Measurements from ENCODE around the gene HMCES.
"Not testable (repeated sequence)": the region's sequence is repeated elsewhere in the genome, so short reads cannot be mapped to it uniquely, and the experiment has no call there.

The HMCES gene

GRCh38 chr3:129323651-129324294, 45.1 kb downstream of the HMCES start:
- DNase-seq: no peak

- no peak for DNase-seq
These were observed 46.2 kb downstream of the HMCES start for GRCh38 chr3:129324855-129325254.

GRCh38 chr3:129325383-129325782, 46.7 kb downstream of the HMCES start:
- DNase-seq: no peak

GRCh38 chr3:129326138-129326537, 47.5 kb downstream of the HMCES start:
- no peak for DNase-seq

GRCh38 chr3:129326595-129326994, 47.9 kb downstream of the HMCES start:
- DNase-seq: no peak

- DNase-seq: no peak
These were observed 48.8 kb downstream of the HMCES start for GRCh38 chr3:129327510-129327909.

- no peak for DNase-seq
These were observed 51.2 kb downstream of the HMCES start for GRCh38 chr3:129329858-129330257.

GRCh38 chr3:129330409-129330808, 51.7 kb downstream of the HMCES start:
- no peak for DNase-seq

GRCh38 chr3:129333891-129334290, 55.2 kb downstream of the HMCES start:
- DNase-seq: no peak

- no peak for DNase-seq
These were observed 57.5 kb downstream of the HMCES start for GRCh38 chr3:129336093-129336706.

GRCh38 chr3:129337719-129338118, 59.0 kb downstream of the HMCES start:
- DNase-seq: not testable (repeated sequence)

- not testable (repeated sequence) for DNase-seq
These were observed 60.5 kb downstream of the HMCES start for GRCh38 chr3:129339186-129339585.

- not testable (repeated sequence) for DNase-seq
These were observed 61.2 kb downstream of the HMCES start for GRCh38 chr3:129339833-129340232.

- no peak for DNase-seq
These were observed 62.9 kb downstream of the HMCES start for GRCh38 chr3:129341331-129342141.

GRCh38 chr3:129343643-129344360, 65.1 kb downstream of the HMCES start:
- no peak for DNase-seq

GRCh38 chr3:129344540-129345220, 66.0 kb downstream of the HMCES start:
- no peak for DNase-seq

- DNase-seq: no peak
These were observed 66.6 kb downstream of the HMCES start for GRCh38 chr3:129345281-129345680.

GRCh38 chr3:129345971-129346370, 67.3 kb downstream of the HMCES start:
- DNase-seq: no peak

- DNase-seq: no peak
These were observed 68.2 kb downstream of the HMCES start for GRCh38 chr3:129346695-129347457.

GRCh38 chr3:129347458-129347845, 68.8 kb downstream of the HMCES start:
- no peak for DNase-seq

- DNase-seq: no peak
These were observed 70.1 kb downstream of the HMCES start for GRCh38 chr3:129348734-129349133.

GRCh38 chr3:129349169-129349568, 70.5 kb downstream of the HMCES start:
- DNase-seq: not testable (repeated sequence)
